Stimulated activated CD4-positive, alpha-beta T cell treated with anti-CD3 and anti-CD28 coated beads, Interleukin-4, amount 100 ng/mL, for 1 hour (primary cell): ENCODE results near the gene TIMM29.
"Not testable (repeated sequence)": the region's sequence is repeated elsewhere in the genome, so short reads cannot be mapped to it uniquely, and the experiment has no call there.

Source experiments
- DNase-seq: peaks from one replicate; pipeline ENCODE4 v3.0.0-alpha.2; 2020

TIMM29 gene

GRCh38 chr19:10913716-10914340, 14.8 kb upstream of the TIMM29 start:
- DNase-seq = no peak

- DNase-seq = no peak
These were observed 13.2 kb upstream of the TIMM29 start for GRCh38 chr19:10915130-10916091.

GRCh38 chr19:10916602-10917001, 12.0 kb upstream of the TIMM29 start:
- no peak for DNase-seq

- DNase-seq = no peak
These were observed 10.3 kb upstream of the TIMM29 start for GRCh38 chr19:10918359-10918758.

GRCh38 chr19:10919352-10920287, 9.0 kb upstream of the TIMM29 start:
- DNase-seq = no peak

- no peak for DNase-seq
These were observed 8.3 kb upstream of the TIMM29 start for GRCh38 chr19:10920288-10920655.

- DNase-seq = no peak
These were observed 7.8 kb upstream of the TIMM29 start for GRCh38 chr19:10920781-10921180.

GRCh38 chr19:10921199-10921909, 7.3 kb upstream of the TIMM29 start:
- no peak for DNase-seq

- no peak for DNase-seq
These were observed 6.5 kb upstream of the TIMM29 start for GRCh38 chr19:10921910-10922637.

GRCh38 chr19:10922638-10923014, 6.0 kb upstream of the TIMM29 start:
- no peak for DNase-seq

GRCh38 chr19:10923260-10924112, 5.1 kb upstream of the TIMM29 start:
- no peak for DNase-seq

GRCh38 chr19:10924597-10924996, 4.0 kb upstream of the TIMM29 start:
- DNase-seq = no peak

- no peak for DNase-seq
These were observed 665 bp upstream of the TIMM29 start for GRCh38 chr19:10927730-10928562.

- no peak for DNase-seq
These were observed 787 bp downstream of the TIMM29 start for GRCh38 chr19:10929402-10929794.

- no peak for DNase-seq
These were observed 6.9 kb downstream of the TIMM29 start for GRCh38 chr19:10935371-10936059.

GRCh38 chr19:10936661-10937084, 8.1 kb downstream of the TIMM29 start:
- DNase-seq = no peak

GRCh38 chr19:10941649-10942048, 13.0 kb downstream of the TIMM29 start:
- DNase-seq = not testable (repeated sequence)

- DNase-seq = not testable (repeated sequence)
These were observed 14.8 kb downstream of the TIMM29 start for GRCh38 chr19:10943412-10943811.

- no peak for DNase-seq
These were observed 16.7 kb downstream of the TIMM29 start for GRCh38 chr19:10945264-10945663.
